Epithelial cell of proximal tubule (primary cell): ENCODE data around the gene CORIN. TPM values are rescaled to one million over a fixed set of nuclear protein-coding genes. Genes with fewer than 3 reads are reported as not detected.
"Not testable (repeated sequence)": the region's sequence is repeated elsewhere in the genome, so short reads cannot be mapped to it uniquely, and the experiment has no call there.

Source experiments
- DNase-seq: peaks from one replicate; pipeline ENCODE4 v3.0.0-alpha.2; 2011; ENCODE audit warnings: low read depth
- H3K4me3 ChIP-seq: 2 replicates; pipeline ENCODE4 v1.5.1; 2011; ENCODE audit warnings: low read depth, mild to moderate bottlenecking, low read length
- total RNA-seq: library from RNA; depleted of rRNA; stranded (reverse); fragments of >200 nt; gene quantifications from 2 replicates; pipeline ENCODE4 v1.2.3, GENCODE V29; 2015
- TF ChIP-seq, protein P1 (sequence below): conservative IDR thresholded peaks from 2 replicates; pipeline ENCODE4 v1.5.1; 2012; ENCODE audit warnings: low read depth, mild to moderate bottlenecking, low read length

CORIN gene
- total RNA-seq, 1 donor from 2014 or later, result 0.12 TPM

DNA sequence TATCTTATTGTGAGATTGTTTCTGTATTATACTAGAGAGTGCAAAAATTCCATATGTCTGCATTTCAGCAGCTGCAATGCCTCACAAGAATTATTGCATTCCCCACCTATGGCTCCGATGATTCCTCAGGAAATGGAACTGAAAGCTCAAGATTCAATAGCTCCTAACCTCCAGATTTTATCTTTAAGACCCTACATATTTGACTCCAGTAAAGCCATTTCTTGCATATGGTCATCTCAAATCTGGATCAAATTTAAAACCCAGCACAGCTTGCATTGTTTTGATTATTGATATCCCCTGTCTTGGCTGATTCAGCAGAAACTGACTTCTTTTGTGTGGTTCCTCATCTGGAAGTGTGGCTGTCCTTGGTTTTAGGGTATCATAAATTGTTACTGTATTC lies 142.6 kb downstream of the CORIN start:
- TF ChIP-seq, protein P1, sequence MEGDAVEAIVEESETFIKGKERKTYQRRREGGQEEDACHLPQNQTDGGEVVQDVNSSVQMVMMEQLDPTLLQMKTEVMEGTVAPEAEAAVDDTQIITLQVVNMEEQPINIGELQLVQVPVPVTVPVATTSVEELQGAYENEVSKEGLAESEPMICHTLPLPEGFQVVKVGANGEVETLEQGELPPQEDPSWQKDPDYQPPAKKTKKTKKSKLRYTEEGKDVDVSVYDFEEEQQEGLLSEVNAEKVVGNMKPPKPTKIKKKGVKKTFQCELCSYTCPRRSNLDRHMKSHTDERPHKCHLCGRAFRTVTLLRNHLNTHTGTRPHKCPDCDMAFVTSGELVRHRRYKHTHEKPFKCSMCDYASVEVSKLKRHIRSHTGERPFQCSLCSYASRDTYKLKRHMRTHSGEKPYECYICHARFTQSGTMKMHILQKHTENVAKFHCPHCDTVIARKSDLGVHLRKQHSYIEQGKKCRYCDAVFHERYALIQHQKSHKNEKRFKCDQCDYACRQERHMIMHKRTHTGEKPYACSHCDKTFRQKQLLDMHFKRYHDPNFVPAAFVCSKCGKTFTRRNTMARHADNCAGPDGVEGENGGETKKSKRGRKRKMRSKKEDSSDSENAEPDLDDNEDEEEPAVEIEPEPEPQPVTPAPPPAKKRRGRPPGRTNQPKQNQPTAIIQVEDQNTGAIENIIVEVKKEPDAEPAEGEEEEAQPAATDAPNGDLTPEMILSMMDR, result no peak
- no peak for DNase-seq
- H3K4me3 ChIP-seq, result no peak overlapping the region

DNA sequence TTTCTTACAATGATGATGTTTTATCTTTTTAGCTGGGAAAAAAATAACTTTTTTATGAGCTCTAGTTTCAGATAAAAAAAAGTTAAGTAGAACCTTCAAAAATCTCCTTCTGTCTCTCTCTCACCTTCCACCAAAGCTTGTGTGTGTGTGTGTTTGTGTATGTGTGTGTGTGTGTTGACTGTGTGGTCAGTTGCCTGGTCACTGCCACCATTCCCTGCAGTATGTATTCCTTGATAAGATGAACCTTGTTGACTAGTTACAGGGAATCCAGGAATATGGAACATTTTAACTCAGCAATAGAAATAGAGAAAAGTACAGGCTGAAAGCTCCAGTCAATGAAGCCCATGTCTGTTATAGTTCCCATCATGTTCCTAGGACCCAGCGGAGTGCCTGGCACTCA lies 143.5 kb downstream of the CORIN start:
- no peak for DNase-seq
- no peak overlapping the region for H3K4me3 ChIP-seq
- TF ChIP-seq, protein P1, result no peak

DNA sequence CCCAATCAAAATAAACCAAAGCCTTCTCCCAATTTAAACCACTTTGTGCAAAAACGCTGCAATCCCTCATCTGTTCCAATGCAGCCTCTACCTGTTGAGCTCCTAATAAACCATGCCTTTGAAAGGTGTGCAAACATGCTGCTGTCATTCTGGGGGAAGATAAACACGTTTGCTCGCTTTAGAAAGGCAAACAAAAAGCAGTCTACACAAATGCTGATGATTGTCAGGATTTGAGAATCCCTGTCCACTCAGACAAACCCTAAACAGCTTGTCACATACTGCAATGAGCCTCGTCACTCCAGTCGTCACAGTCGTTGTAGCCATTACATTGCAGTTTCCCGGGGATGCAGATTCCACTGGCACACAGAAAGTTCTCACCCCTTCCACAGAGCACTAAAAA lies 145.2 kb downstream of the CORIN start:
- DNase-seq, result no peak
- H3K4me3 ChIP-seq, result no peak overlapping the region
- TF ChIP-seq, protein P1, result no peak

DNA sequence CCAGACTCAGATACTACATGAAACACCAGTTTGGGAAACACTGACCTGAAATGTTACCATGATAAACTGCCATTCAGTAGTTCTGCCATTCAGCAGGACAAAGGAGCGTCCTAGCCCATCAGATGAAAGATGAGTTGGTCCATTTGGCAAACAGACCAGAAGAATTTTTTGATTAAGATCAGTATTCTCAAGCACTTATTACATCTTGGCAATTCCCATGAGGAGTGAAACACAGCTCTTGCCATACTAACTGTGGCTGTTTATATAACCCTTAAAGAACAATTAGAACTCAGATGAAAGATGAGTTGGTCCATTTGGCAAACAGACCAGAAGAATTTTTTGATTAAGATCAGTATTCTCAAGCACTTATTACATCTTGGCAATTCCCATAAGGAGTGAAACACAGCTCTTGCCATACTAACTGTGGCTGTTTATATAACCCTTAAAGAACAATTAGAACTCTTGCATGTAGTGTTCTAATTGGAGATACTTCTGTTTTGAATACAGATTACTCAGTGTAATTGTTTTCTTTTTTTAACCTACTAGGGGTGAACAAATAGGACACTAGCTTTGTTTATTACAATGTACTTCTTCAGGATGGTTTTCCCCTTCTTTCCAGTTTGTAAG lies 146.0 kb downstream of the CORIN start:
- H3K4me3 ChIP-seq, DNase-seq: not testable (repeated sequence)

DNA sequence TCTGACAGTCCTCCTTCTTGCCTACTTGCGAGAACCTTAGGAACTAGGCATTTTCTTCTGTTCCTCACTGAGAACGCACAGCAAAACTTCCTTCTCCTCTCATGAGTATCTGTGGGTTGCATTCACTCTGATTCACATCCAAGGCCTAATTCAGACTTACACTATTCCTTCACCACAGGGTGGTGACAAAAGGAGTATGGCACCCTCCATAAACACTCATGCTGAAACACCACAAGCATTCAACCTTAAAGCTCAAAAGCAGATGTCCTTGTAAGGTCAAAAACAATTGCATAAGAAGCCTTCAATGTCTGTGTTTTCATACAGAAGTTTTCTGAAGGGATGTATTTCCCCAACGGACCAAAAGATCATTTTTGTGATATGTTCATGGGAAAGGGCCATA lies 147.3 kb downstream of the CORIN start:
- H3K4me3 ChIP-seq, result no peak overlapping the region
- DNase-seq, result no peak
- TF ChIP-seq, protein P1, result peak; percentile 14

DNA sequence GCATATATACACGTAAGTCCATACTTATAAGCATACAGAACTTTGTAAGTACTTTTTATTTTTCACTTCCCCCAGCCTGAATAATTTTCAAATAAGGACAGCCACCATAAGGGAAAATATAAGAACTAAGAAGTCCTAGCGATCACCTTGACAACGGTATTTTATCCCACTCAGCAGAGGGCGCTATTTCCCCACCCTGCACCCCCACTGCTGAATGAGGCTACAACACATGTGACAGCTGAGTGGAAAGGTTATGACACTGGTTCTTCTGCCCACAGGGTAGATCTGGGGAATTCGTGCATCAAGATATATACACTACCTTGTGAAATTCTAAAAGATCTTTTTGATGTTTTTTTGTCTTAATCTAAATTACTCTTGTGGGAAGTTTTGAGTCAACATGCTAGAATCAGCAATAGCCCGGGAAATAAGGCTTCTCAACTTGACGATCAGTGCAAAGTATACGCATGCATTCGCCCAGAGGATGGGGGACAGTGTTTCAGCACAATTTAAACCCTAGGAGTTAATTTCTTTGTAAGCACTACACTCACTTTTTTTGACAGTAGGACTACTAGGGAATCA lies 151.5 kb downstream of the CORIN start:
- no peak overlapping the region for H3K4me3 ChIP-seq
- no peak for DNase-seq
- TF ChIP-seq, protein P1, result peak; percentile 97

DNA sequence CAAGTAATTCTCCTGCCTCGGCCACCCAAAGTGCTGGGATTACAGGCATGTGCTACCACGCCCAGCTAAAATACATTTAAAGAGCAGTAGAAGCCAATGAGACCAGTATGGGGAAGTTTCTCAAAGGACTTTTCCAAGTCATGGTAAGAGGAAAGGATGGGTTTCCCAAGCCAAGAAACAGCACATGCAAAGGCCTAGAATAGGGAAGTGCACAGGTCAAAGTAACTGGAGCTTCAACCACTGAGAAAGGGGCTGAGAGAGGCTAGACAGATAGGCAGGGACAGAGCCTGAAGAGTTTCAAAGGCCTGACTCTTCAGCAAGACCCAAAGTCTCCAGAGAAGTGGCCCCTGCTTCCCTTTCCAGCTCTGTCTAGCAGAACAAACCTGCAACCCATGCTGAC lies 162.1 kb downstream of the CORIN start:
- no peak for DNase-seq
- no peak overlapping the region for H3K4me3 ChIP-seq
- TF ChIP-seq, protein P1, result no peak
